22Rv1 (cell line): Measurements from ENCODE around the gene PTPN9.
A peak's percentile ranks its signal among the peaks of the same experiment; 100 is the strongest.
"Not testable (repeated sequence)": the region's sequence is repeated elsewhere in the genome, so short reads cannot be mapped to it uniquely, and the experiment has no call there.

Experiments
- H3K27ac ChIP-seq: fragments of 450-650 bp; 2 replicates; pipeline ENCODE4 v1.5.1; 2017
- ZFX ChIP-seq: fragments of 450-650 bp; IDR thresholded peaks from 2 replicates; pipeline ENCODE4 v1.6.1; 2017; ENCODE audit warnings: antibody characterized with exemption, borderline replicate concordance
- TF ChIP-seq, protein P1 (sequence below): fragments of 450-650 bp; IDR thresholded peaks from 2 replicates; pipeline ENCODE4 v1.5.1; 2017; ENCODE audit warnings: mild to moderate bottlenecking

Gene PTPN9

DNA sequence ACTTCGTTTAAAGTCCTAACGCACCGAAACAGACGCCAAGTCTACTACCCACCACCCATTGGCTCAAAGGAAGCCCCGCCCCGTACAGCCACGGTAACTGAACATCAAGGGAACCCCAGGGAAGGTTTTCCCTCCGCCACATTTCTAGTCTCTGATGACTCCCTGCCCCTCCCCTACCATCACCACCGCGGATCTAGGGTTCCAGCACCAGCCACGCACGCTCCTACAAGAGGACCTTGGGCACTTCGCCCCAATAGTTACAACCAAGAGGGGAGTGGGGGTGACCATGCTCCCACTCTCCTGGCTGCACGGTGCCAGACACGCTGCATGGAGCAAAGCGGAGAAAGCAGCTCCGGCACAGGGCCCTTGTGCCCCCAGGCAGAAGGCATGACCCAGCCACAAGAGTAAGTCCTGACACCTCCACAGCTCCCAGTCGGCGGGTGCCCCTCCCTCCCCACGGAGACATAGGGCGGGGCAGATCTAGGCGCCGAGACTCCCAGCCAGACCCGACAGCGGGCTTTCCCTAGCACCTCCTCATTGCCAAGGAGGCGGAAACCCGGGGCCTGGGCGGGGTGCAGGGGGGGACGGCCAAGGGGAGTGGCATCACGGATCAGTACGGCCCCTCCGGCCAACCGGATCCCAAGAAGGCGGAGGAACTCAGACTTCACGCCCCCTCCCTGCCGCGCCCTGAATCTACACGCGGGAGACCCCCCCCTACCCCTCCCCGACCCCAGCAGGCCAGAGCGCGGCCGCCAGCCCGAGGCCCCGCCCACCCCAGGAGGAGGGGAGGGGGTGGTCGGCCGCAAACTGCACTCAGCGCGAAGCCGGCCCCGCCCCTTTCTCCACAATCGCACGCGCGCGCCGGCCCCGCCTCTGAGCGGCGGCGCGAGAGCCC is 128.6 kb downstream of the PTPN9 start:
- H3K27ac ChIP-seq, result peak overlapping the region; percentile 98
- TF ChIP-seq, protein P1, sequence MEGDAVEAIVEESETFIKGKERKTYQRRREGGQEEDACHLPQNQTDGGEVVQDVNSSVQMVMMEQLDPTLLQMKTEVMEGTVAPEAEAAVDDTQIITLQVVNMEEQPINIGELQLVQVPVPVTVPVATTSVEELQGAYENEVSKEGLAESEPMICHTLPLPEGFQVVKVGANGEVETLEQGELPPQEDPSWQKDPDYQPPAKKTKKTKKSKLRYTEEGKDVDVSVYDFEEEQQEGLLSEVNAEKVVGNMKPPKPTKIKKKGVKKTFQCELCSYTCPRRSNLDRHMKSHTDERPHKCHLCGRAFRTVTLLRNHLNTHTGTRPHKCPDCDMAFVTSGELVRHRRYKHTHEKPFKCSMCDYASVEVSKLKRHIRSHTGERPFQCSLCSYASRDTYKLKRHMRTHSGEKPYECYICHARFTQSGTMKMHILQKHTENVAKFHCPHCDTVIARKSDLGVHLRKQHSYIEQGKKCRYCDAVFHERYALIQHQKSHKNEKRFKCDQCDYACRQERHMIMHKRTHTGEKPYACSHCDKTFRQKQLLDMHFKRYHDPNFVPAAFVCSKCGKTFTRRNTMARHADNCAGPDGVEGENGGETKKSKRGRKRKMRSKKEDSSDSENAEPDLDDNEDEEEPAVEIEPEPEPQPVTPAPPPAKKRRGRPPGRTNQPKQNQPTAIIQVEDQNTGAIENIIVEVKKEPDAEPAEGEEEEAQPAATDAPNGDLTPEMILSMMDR, result no peak
- TF ChIP-seq ZFX, result no peak

DNA sequence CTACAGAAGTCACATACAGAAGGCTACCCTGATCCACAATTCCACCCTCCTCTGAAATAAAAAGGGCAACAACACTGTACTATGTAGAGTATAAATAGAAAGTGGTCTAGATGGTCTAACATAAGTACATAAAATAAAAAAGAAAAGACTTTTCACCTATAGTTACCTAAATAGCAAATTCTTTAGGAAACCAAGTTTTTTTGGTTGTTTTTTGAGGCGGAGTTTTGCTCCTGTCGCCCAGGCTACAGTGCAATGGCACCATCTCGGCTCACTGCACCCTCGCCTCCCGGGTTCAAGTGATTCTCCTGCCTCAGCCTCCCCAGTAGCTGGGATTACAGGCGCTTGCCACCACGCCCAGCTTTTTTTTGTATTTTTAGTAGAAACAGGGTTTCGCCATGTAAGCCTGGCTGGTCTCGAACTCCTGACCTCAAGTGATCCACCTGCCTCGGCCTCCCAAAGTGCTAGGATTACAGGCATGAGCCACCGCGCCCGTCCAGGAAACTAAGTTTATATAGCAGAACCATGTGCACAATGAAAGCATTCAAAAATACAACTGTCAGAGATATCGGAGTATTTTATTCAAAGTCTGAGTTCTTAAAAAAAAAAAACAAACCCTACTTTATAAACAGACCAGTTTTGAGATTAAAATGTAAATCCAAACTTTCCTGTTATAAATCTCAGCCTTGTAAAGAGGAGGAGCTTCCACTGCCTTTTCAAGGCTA is 129.4 kb downstream of the PTPN9 start:
- no peak for TF ChIP-seq ZFX
- TF ChIP-seq, protein P1, result no peak
- H3K27ac ChIP-seq, result peak overlapping the region; percentile 98

DNA sequence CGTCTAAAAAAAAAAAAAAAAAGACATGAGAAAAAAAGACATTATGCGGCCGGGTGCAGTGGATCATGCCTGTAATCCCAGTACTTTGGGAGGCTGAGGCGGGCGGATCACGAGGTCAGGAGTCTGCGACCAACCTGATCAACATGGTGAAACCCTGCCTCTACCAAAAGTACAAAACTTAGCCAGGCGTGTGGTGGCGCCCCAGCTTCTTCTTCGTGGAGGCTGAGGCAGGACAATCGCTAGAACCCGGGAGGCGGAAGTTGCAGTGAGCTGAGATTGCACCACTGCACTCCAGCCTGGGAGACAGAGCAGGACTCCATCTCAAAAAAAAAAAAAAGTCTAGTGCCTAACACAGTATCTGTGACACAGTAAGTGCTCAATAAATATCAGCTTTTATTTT is 130.9 kb downstream of the PTPN9 start:
- H3K27ac ChIP-seq, result not testable (repeated sequence)

DNA sequence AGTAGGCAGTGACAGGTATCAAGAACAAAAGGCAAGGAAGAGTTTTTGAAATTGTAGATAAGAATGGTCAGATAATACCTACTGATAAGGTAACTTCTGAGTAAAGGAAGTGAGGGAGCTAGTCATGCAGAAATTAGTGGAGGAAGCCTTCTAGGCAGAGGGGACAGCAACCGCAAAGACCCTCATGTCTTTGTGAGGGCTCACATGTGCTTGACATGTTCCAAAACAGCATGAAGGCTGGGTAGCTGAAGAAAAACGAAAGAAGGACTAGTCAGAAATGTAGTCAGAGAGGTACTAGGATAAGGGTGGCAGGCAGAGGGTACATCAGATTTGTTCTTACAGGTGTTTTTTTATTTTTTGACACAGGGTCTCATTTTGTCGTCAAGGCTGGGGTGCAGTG is 133.0 kb downstream of the PTPN9 start:
- H3K27ac ChIP-seq, result no peak overlapping the region
- TF ChIP-seq ZFX, result no peak

DNA sequence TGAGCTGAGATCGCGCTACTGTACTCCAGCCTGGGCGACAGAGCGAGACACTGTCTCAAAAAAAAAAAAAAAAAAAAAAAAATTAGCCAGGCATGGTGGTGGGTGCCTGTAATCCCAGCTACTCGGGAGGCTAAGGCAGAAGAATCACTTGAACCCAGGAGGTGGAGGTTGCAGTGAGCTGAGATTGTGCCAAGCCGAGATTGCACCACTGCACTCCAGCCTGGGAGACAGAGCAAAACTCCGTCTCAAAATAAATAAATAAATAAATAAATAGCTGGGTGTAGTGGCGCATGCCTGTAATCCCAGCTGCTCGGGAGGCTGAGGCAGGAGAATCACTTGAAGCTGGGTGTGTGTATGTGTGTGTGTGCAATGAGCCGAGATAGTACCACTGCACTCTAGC is 133.8 kb downstream of the PTPN9 start:
- not testable (repeated sequence) for H3K27ac ChIP-seq

DNA sequence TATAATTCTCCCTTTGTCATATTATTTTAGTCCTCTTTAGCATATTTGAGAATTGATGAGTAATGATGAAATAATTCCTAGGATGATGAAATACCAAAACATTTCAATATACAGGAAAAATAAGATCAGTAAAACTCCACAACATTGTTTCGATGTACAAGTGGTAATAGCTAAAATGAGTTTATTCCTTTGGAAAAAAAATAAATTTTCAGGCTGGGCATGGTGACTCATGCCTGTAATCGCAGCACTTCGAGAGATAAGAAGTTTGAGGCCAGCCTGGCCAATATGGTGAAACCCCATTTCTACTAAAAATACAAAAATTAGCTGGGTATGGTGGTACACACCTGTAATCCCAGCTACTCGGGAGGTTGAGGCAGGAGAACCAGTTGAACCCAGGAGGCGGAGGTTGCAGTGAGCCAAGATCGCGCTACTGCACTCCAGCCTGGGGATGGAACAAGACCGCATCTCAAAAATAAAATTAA is 135.1 kb downstream of the PTPN9 start:
- not testable (repeated sequence) for H3K27ac ChIP-seq

DNA sequence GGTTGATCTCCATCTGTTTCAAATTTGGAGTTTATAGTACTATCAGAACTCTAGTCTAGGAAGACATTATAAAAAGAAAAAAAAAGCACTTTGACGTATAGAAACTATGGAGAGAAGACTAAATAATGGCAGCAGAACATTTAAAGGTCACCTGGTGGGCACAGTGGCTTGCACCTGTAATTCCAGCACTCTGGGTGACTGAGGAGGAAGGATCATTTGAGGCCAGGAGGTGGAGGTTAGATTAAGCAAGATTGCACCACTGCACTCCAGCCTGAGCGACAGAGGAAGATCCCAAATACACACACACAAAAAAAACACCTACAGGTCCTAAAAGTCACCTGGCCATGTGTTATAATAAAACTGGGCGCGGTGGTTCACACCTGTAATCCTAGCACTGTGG is 141.4 kb downstream of the PTPN9 start:
- H3K27ac ChIP-seq, result no peak overlapping the region
- TF ChIP-seq, protein P1, result no peak

DNA sequence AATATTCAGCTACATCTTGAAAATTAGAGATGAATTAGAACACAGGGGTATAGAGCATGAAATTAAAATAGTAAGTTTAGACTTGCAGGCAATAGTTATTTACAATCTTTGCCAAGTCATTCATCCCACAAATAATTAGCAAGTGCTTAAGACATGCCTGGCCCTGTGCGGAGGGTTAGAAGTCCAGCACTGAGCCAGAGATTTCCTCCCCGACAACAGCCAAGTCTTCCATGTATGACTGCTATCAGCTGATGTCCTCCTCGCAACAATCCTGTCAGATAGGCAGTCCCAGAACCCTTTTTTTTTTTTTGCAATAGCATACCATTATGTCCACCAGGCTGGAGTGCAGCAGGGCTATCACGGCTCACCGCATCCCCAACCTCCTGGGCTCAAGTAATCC is 142.2 kb downstream of the PTPN9 start:
- TF ChIP-seq, protein P1, result no peak
- TF ChIP-seq ZFX, result no peak
- H3K27ac ChIP-seq, result no peak overlapping the region

DNA sequence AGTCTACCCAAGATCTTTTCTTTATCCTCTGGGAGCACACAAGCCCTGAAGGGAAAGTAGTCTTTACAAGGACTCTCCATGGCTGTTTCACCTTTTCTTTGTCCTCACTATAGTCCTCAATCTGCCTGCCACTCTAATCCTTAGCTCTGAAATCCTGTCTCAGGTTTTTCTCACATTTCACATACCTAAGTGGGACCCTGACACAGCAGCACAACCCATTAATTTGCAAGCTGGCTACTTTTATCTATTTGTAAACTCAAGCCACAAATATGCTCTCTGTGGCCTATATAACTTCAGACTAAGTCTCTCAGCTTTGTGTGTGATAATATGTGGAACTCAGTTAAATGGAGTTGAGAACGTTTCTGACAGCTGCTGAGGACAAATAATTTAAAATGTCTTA is 147.4 kb downstream of the PTPN9 start:
- H3K27ac ChIP-seq, result no peak overlapping the region
- TF ChIP-seq, protein P1, result no peak
- TF ChIP-seq ZFX, result no peak
